ENCODE data around the gene RUFY3.
"Not testable (repeated sequence)": the region's sequence is repeated elsewhere in the genome, so short reads cannot be mapped to it uniquely, and the experiment has no call there.

Gene RUFY3

GRCh38 chr4:70721747-70722146 lies at the start of gene RUFY3:
Gene RUFY3, plus strand, starts transcription at chr4:70721964. Its CDS starts 610 bp downstream, at chr4:70722574.
- DNase-seq, result no peak

- no peak for DNase-seq
Measured at GRCh38 chr4:70674191-70674590, 47.6 kb upstream of the RUFY3 start.

- DNase-seq, result no peak
Measured at GRCh38 chr4:70674731-70675130, 47.0 kb upstream of the RUFY3 start.

GRCh38 chr4:70676554-70677090 lies 45.1 kb upstream of the RUFY3 start:
- DNase-seq, result no peak

- DNase-seq, result no peak
Measured at GRCh38 chr4:70678383-70678999, 43.3 kb upstream of the RUFY3 start.

- DNase-seq, result no peak
Measured at GRCh38 chr4:70680934-70681333, 40.8 kb upstream of the RUFY3 start.

- no peak for DNase-seq
Measured at GRCh38 chr4:70681704-70682103, 40.1 kb upstream of the RUFY3 start.

GRCh38 chr4:70682142-70682541 lies 39.6 kb upstream of the RUFY3 start:
- not testable (repeated sequence) for DNase-seq

- DNase-seq, result no peak
Measured at GRCh38 chr4:70687392-70687791, 34.4 kb upstream of the RUFY3 start.

GRCh38 chr4:70687821-70688794 lies 33.7 kb upstream of the RUFY3 start, which contains the start of gene UTP3:
Gene UTP3, plus strand, starts transcription at chr4:70688532. Its CDS starts 146 bp downstream, at chr4:70688678.
- DNase-seq, result peak; percentile 98

GRCh38 chr4:70688795-70689231 lies 33.0 kb upstream of the RUFY3 start:
- no peak for DNase-seq

GRCh38 chr4:70691661-70692060 lies 30.1 kb upstream of the RUFY3 start:
- no peak for DNase-seq

- DNase-seq, result not testable (repeated sequence)
Measured at GRCh38 chr4:70694633-70695032, 27.1 kb upstream of the RUFY3 start.

- not testable (repeated sequence) for DNase-seq
Measured at GRCh38 chr4:70698435-70698834, 23.3 kb upstream of the RUFY3 start.

GRCh38 chr4:70700712-70701111 lies 21.1 kb upstream of the RUFY3 start:
- DNase-seq, result no peak

GRCh38 chr4:70701271-70701670 lies 20.5 kb upstream of the RUFY3 start:
- no peak for DNase-seq

GRCh38 chr4:70702592-70702991 lies 19.2 kb upstream of the RUFY3 start:
- DNase-seq, result not testable (repeated sequence)

- no peak for DNase-seq
Measured at GRCh38 chr4:70703619-70704214, 18.0 kb upstream of the RUFY3 start.

- DNase-seq, result no peak
Measured at GRCh38 chr4:70704215-70704930, 17.4 kb upstream of the RUFY3 start.

- DNase-seq, result no peak
Measured at GRCh38 chr4:70704931-70705182, 16.9 kb upstream of the RUFY3 start.

GRCh38 chr4:70705183-70706043 lies 16.4 kb upstream of the RUFY3 start:
- DNase-seq, result peak; percentile 68

- DNase-seq, result no peak
Measured at GRCh38 chr4:70706044-70706461, 15.7 kb upstream of the RUFY3 start.
